HepG2 (cell line): ENCODE data around the gene PDE4D. TPM values are rescaled to one million over a fixed set of nuclear protein-coding genes. Genes with fewer than 3 reads are reported as not detected.

Source experiments
- ATAC-seq: fragments of 200-7000 bp; cut with Tn5 transposase; 3 replicates; pipeline ENCODE4 v1.9.1; 2020; ENCODE audit warnings: mild to moderate bottlenecking, moderate library complexity
- BruUV-seq: library from RNA; stranded (reverse); fragments of 400-500 nt; replicated peaks from 2 replicates; lab custom pipeline; 2021; lab: Mats Ljungman, UMichigan
- CTCF ChIA-PET: fragments of 300-600 bp; formaldehyde crosslinking; extraction: SDS; loops from one replicate; lab custom pipeline; 2021; ENCODE audit warnings: low total read pairs, inconsistent platforms, low intra/inter-chr PET ratio; lab: Yijun Ruan, JAX
- POLR2A ChIA-PET: fragments of 350-600 bp; sonication (Branson Sonifier 250); formaldehyde crosslinking; loops from one replicate; lab custom pipeline; 2020; ENCODE audit warnings: antibody characterized with exemption, inconsistent platforms; lab: Yijun Ruan, JAX
- DNase-seq: peaks from one replicate; pipeline ENCODE4 v3.0.0-alpha.2; 2015; ENCODE audit warnings: low spot score
- FAIRE-seq: peaks from 3 replicates; lab custom pipeline; 2011; peaks lifted over from hg19 to GRCh38; lab: Jason Lieb, UNC
- H2AFZ ChIP-seq: one replicate; pipeline ENCODE4 v1.6.1; 2011; ENCODE audit warnings: low read length, inconsistent platforms
- H3K27ac ChIP-seq: fragments of 300-600 bp; 3 replicates; pipeline ENCODE4 v1.8.0; 2011; ENCODE audit warnings: mixed run types, mild to moderate bottlenecking, mixed read lengths, low read length, inconsistent platforms; ENCODE audit not compliant: insufficient read depth; ENCODE audit errors: extremely low read length
- H3K27me3 ChIP-seq, 2 experiments: fragments of 200-600 bp in 1 of 2; 2 replicates in 1 of 2; 3 replicates in 1 of 2; pipeline versions ENCODE4 v1.6.0 to v1.8.0; 2011; ENCODE audit warnings: low read length in 2 of 2, mild to moderate bottlenecking in 2 of 2, moderate library complexity in 2 of 2, inconsistent platforms in 1 of 2; ENCODE audit not compliant: insufficient read depth in 2 of 2, control insufficient read depth in 1 of 2
- H3K36me3 ChIP-seq, 2 experiments: fragments of 200-600 bp in 1 of 2; replicated peaks in 1 of 2; 2 replicates in 1 of 2; 3 replicates in 1 of 2; pipeline versions ENCODE4 v1.5.1 to v1.8.0; 2011; ENCODE audit warnings: low read length in 2 of 2, inconsistent platforms in 1 of 2; ENCODE audit not compliant: insufficient read depth in 2 of 2, control insufficient read depth in 1 of 2
- H3K4me1 ChIP-seq: 2 replicates; pipeline ENCODE4 v1.5.1; 2012; ENCODE audit warnings: low read length, inconsistent platforms; ENCODE audit not compliant: insufficient read depth
- H3K4me2 ChIP-seq: 2 replicates; pipeline ENCODE4 v1.6.0; 2011; ENCODE audit warnings: low read depth, low read length, inconsistent platforms
- H3K4me3 ChIP-seq, 3 experiments: fragments of 200-600 bp in 1 of 3; sonication (generic), shearing (Covaris generic) in 1 of 3; replicated peaks in 1 of 3; 2 replicates each; pipeline ENCODE4 v1.5.1; 2011 to 2016; ENCODE audit warnings: low read length in 3 of 3, inconsistent platforms in 2 of 3, low read depth in 2 of 3, mild to moderate bottlenecking in 2 of 3, control low read depth in 1 of 3, mixed read lengths in 1 of 3; ENCODE audit not compliant: insufficient read depth in 1 of 3
- H3K79me2 ChIP-seq: one replicate; pipeline ENCODE4 v1.6.1; 2011; ENCODE audit warnings: low read length, inconsistent platforms; ENCODE audit not compliant: insufficient read depth
- H3K9ac ChIP-seq: 2 replicates; pipeline ENCODE4 v1.6.0; 2011; ENCODE audit warnings: mild to moderate bottlenecking, low read depth, low read length, inconsistent platforms; ENCODE audit not compliant: insufficient read depth
- H3K9me3 ChIP-seq: 2 replicates; pipeline ENCODE4 v1.5.1; 2012; ENCODE audit warnings: mild to moderate bottlenecking, low read length
- H4K20me1 ChIP-seq: 2 replicates; pipeline ENCODE4 v1.6.0; 2011; ENCODE audit warnings: inconsistent platforms, mild to moderate bottlenecking, low read length, moderate library complexity; ENCODE audit not compliant: insufficient read depth
- KDM1A ChIP-seq: IDR thresholded peaks from 2 replicates; pipeline ENCODE4 v1.6.1; 2016; ENCODE audit warnings: missing compliant biosample characterization
- KLF16 ChIP-seq, 2 experiments: sonication (generic) in 1 of 2; formaldehyde crosslinking in 1 of 2; IDR thresholded peaks; 2 replicates each; pipeline versions ENCODE4 v1.6.1 to v1.8.0; 2016 to 2023; ENCODE audit warnings: missing genetic modification reagents in 2 of 2, missing compliant biosample characterization in 1 of 2
- KMT2A ChIP-seq: sonication (generic); formaldehyde crosslinking; IDR thresholded peaks from 2 replicates; pipeline ENCODE4 v1.4.0; 2020; ENCODE audit warnings: missing genetic modification reagents
- MEF2D ChIP-seq: sonication (generic); formaldehyde crosslinking; IDR thresholded peaks from 2 replicates; pipeline ENCODE4 v1.5.1; 2020; ENCODE audit warnings: mild to moderate bottlenecking, missing genetic modification reagents
- RCOR2 ChIP-seq: IDR thresholded peaks from 2 replicates; pipeline ENCODE4 v1.6.1; 2016; ENCODE audit warnings: missing biosample characterization, missing genetic modification reagents
- RFX5 ChIP-seq: IDR thresholded peaks from 2 replicates; pipeline ENCODE4 v1.6.1; 2011; ENCODE audit warnings: low read depth, low read length, improper control_type of control experiment
- TSC22D2 ChIP-seq: sonication (generic); formaldehyde crosslinking; IDR thresholded peaks from 2 replicates; pipeline ENCODE4 v1.5.1; 2020; ENCODE audit warnings: missing genetic modification reagents, mild to moderate bottlenecking, borderline replicate concordance
- ZNF564 ChIP-seq: sonication (generic); formaldehyde crosslinking; IDR thresholded peaks from 2 replicates; pipeline ENCODE4 v1.8.1; 2023; ENCODE audit warnings: mild to moderate bottlenecking, missing genetic modification reagents
- WGBS: methylation state at CpG from one replicate; pipeline ENCODE4 v1.1.6; 2017; ENCODE audit warnings: low lambda C conversion rate; 5-methylcytosine and 5-hydroxymethylcytosine counted together
- in situ Hi-C: cut with HindIII; loops from 2 replicates; pipeline ENCODE4 v1.10.0; 2017; ENCODE audit warnings: low pct_unique_long_range_greater_than_20kb; ENCODE audit not compliant: extremely low pct_ligation_motif_present
- intact Hi-C: fragments of 100-400 bp; cut with micrococcal nuclease; formaldehyde crosslinking; loops from one replicate; pipeline ENCODE4 v1.10.0; 2022; ENCODE audit not compliant: unreplicated experiment
- polyA plus RNA-seq, 8 experiments: library from polyadenylated mRNA; depleted of rRNA in 3 of 8; stranded (reverse) in 7 of 8; unstranded in 1 of 8; fragments of >200 nt; fragmentation: Illumina TruSeq in 4 of 8; extraction: Trizol in 4 of 8; gene quantifications; 2 replicates each; pipeline versions ENCODE4 v1.2.1 to v1.2.3, GENCODE V29; 2011 to 2016; ENCODE audit warnings: low read depth in 4 of 8, missing spikeins in 1 of 8, mixed read lengths in 1 of 8; ENCODE audit not compliant: insufficient read depth in 1 of 8
- total RNA-seq, 5 experiments: library from RNA; depleted of rRNA; stranded (reverse); fragments of >200 nt; fragmentation: Illumina TruSeq; extraction: Trizol; gene quantifications; 2 replicates each; pipeline ENCODE4 v1.2.3, GENCODE V29; 2016; ENCODE audit warnings: low read depth in 1 of 5
- TF ChIP-seq, protein P1 (sequence below): sonication (generic); formaldehyde crosslinking; IDR thresholded peaks from 2 replicates; pipeline ENCODE4 v1.5.0; 2020; ENCODE audit warnings: mild to moderate bottlenecking, missing genetic modification reagents, borderline replicate concordance
- TF ChIP-seq, protein P2 (sequence below): sonication (generic); formaldehyde crosslinking; IDR thresholded peaks from 2 replicates; pipeline ENCODE4 v1.4.0; 2020; ENCODE audit warnings: low read depth, missing genetic modification reagents
- TF ChIP-seq, protein P3 (sequence below): sonication (generic); formaldehyde crosslinking; IDR thresholded peaks from 2 replicates; pipeline ENCODE4 v1.4.0; 2020; ENCODE audit warnings: mild to moderate bottlenecking, missing genetic modification reagents

PDE4D gene
- total and polyA plus RNA-seq, 2 of the 13 experiments (the other 11 are each of a cell fraction or from before 2014, with no cell fraction given), result 7.0 to 12.2 TPM

GRCh38 chr5:59905188-59905587 is 11.7 kb upstream of the PDE4D start:
- POLR2A ChIA-PET, result no interaction called here
- ATAC-seq (no peak), FAIRE-seq (no peak), DNase-seq (no peak)
- intact Hi-C loops, result no loop called here
- Histone ChIP-seq H2AFZ (no peak overlapping the region), H3K79me2 (no peaks in the 10 kb centered on the region), H3K27ac (no peak overlapping the region), H3K27me3 (no peaks in the 10 kb centered on the region), H3K4me2 (no peak overlapping the region), H3K4me3 (no peak overlapping the region), H3K9me3 (no peaks in the 10 kb centered on the region), H3K4me1 (no peaks in the 10 kb centered on the region), H4K20me1 (no peaks in the 10 kb centered on the region), H3K36me3 (no peaks in the 10 kb centered on the region), H3K9ac (no peak overlapping the region)
- no CpG with 5 or more reads among the region's 3 CpGs for WGBS
- TF ChIP-seq, protein P1, sequence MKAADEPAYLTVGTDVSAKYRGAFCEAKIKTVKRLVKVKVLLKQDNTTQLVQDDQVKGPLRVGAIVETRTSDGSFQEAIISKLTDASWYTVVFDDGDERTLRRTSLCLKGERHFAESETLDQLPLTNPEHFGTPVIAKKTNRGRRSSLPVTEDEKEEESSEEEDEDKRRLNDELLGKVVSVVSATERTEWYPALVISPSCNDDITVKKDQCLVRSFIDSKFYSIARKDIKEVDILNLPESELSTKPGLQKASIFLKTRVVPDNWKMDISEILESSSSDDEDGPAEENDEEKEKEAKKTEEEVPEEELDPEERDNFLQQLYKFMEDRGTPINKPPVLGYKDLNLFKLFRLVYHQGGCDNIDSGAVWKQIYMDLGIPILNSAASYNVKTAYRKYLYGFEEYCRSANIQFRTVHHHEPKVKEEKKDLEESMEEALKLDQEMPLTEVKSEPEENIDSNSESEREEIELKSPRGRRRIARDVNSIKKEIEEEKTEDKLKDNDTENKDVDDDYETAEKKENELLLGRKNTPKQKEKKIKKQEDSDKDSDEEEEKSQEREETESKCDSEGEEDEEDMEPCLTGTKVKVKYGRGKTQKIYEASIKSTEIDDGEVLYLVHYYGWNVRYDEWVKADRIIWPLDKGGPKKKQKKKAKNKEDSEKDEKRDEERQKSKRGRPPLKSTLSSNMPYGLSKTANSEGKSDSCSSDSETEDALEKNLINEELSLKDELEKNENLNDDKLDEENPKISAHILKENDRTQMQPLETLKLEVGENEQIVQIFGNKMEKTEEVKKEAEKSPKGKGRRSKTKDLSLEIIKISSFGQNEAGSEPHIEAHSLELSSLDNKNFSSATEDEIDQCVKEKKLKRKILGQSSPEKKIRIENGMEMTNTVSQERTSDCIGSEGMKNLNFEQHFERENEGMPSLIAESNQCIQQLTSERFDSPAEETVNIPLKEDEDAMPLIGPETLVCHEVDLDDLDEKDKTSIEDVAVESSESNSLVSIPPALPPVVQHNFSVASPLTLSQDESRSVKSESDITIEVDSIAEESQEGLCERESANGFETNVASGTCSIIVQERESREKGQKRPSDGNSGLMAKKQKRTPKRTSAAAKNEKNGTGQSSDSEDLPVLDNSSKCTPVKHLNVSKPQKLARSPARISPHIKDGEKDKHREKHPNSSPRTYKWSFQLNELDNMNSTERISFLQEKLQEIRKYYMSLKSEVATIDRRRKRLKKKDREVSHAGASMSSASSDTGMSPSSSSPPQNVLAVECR, result no peak
- TF ChIP-seq KLF16 (CRISPR knock-in tag; IDR thresholded peaks at IDR 0.05) (no peak), MEF2D (CRISPR knock-in tag) (no peak), RCOR2 (no peak), TSC22D2 (CRISPR knock-in tag) (no peak), ZNF564 (CRISPR knock-in tag) (no peak), KDM1A (CRISPR knock-in tag) (no peak), RFX5 (no peak), KMT2A (CRISPR knock-in tag) (no peak)
- TF ChIP-seq, protein P2, sequence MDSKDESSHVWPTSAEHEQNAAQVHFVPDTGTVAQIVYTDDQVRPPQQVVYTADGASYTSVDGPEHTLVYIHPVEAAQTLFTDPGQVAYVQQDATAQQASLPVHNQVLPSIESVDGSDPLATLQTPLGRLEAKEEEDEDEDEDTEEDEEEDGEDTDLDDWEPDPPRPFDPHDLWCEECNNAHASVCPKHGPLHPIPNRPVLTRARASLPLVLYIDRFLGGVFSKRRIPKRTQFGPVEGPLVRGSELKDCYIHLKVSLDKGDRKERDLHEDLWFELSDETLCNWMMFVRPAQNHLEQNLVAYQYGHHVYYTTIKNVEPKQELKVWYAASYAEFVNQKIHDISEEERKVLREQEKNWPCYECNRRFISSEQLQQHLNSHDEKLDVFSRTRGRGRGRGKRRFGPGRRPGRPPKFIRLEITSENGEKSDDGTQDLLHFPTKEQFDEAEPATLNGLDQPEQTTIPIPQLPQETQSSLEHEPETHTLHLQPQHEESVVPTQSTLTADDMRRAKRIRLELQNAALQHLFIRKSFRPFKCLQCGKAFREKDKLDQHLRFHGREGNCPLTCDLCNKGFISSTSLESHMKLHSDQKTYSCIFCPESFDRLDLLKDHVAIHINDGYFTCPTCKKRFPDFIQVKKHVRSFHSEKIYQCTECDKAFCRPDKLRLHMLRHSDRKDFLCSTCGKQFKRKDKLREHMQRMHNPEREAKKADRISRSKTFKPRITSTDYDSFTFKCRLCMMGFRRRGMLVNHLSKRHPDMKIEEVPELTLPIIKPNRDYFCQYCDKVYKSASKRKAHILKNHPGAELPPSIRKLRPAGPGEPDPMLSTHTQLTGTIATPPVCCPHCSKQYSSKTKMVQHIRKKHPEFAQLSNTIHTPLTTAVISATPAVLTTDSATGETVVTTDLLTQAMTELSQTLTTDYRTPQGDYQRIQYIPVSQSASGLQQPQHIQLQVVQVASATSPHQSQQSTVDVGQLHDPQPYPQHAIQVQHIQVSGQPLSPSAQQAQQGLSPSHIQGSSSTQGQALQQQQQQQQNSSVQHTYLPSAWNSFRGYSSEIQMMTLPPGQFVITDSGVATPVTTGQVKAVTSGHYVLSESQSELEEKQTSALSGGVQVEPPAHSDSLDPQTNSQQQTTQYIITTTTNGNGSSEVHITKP, result no peak
- TF ChIP-seq, protein P3, sequence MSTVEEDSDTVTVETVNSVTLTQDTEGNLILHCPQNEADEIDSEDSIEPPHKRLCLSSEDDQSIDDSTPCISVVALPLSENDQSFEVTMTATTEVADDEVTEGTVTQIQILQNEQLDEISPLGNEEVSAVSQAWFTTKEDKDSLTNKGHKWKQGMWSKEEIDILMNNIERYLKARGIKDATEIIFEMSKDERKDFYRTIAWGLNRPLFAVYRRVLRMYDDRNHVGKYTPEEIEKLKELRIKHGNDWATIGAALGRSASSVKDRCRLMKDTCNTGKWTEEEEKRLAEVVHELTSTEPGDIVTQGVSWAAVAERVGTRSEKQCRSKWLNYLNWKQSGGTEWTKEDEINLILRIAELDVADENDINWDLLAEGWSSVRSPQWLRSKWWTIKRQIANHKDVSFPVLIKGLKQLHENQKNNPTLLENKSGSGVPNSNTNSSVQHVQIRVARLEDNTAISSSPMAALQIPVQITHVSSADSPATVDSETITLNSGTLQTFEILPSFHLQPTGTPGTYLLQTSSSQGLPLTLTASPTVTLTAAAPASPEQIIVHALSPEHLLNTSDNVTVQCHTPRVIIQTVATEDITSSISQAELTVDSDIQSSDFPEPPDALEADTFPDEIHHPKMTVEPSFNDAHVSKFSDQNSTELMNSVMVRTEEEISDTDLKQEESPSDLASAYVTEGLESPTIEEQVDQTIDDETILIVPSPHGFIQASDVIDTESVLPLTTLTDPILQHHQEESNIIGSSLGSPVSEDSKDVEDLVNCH, result no peak
- in situ Hi-C loops, result no loop called here
- no TSS peak for BruUV-seq
- CTCF ChIA-PET, result no interaction called here
